Amniotic stem cell (primary cell): ENCODE results near the gene SHLD2.
"Not testable (repeated sequence)": the region's sequence is repeated elsewhere in the genome, so short reads cannot be mapped to it uniquely, and the experiment has no call there.

Source experiments
- DNase-seq: peaks from one replicate; lab custom pipeline; 2025; lab: John Stamatoyannopoulos, UW

The SHLD2 gene

GRCh38 chr10:87083576-87084290, 11.3 kb upstream of the SHLD2 start:
- DNase-seq: not testable (repeated sequence)

- peak; percentile 62 for DNase-seq
These were observed 10.7 kb upstream of the SHLD2 start for GRCh38 chr10:87084291-87084782.

GRCh38 chr10:87085537-87085936, 9.5 kb upstream of the SHLD2 start:
- no peak for DNase-seq

- no peak for DNase-seq
These were observed 5.3 kb upstream of the SHLD2 start for GRCh38 chr10:87089746-87090145.

- DNase-seq: no peak
These were observed 4.2 kb upstream of the SHLD2 start for GRCh38 chr10:87090779-87091178.

GRCh38 chr10:87092376-87092860, 2.6 kb upstream of the SHLD2 start:
- no peak for DNase-seq

GRCh38 chr10:87092861-87093631, 2.0 kb upstream of the SHLD2 start:
- DNase-seq: no peak

GRCh38 chr10:87093632-87094372, 1.2 kb upstream of the SHLD2 start:
- no peak for DNase-seq

GRCh38 chr10:87095236-87095945, 385 bp downstream of the SHLD2 start:
- peak; percentile 87 for DNase-seq

GRCh38 chr10:87101996-87102395, 7.0 kb downstream of the SHLD2 start:
- DNase-seq: no peak

GRCh38 chr10:87104727-87105126, 9.7 kb downstream of the SHLD2 start:
- not testable (repeated sequence) for DNase-seq

GRCh38 chr10:87105446-87106124, 10.6 kb downstream of the SHLD2 start:
- DNase-seq: no peak

- not testable (repeated sequence) for DNase-seq
These were observed 23.1 kb downstream of the SHLD2 start for GRCh38 chr10:87118122-87118521.

GRCh38 chr10:87119029-87119428, 24.0 kb downstream of the SHLD2 start:
- DNase-seq: not testable (repeated sequence)

GRCh38 chr10:87123351-87123750, 28.3 kb downstream of the SHLD2 start:
- not testable (repeated sequence) for DNase-seq

- DNase-seq: not testable (repeated sequence)
These were observed 32.0 kb downstream of the SHLD2 start for GRCh38 chr10:87127048-87127447.

GRCh38 chr10:87127607-87128156, 32.7 kb downstream of the SHLD2 start:
- not testable (repeated sequence) for DNase-seq

- not testable (repeated sequence) for DNase-seq
These were observed 37.2 kb downstream of the SHLD2 start for GRCh38 chr10:87132176-87132575.

- DNase-seq: not testable (repeated sequence)
These were observed 38.9 kb downstream of the SHLD2 start for GRCh38 chr10:87133936-87134335.

GRCh38 chr10:87134440-87134839, 39.4 kb downstream of the SHLD2 start:
- DNase-seq: not testable (repeated sequence)

GRCh38 chr10:87137478-87137877, 42.5 kb downstream of the SHLD2 start:
- DNase-seq: not testable (repeated sequence)
